Hair follicular keratinocyte (primary cell): Measurements from ENCODE around the gene NECAP2. TPM values are rescaled to one million over a fixed set of nuclear protein-coding genes. Genes with fewer than 3 reads are reported as not detected.

Experiments used
- total RNA-seq: library from RNA; depleted of rRNA; stranded (reverse); fragments of >200 nt; gene quantifications from 2 replicates; pipeline ENCODE4 v1.2.3, GENCODE V29; 2015

The NECAP2 gene, protein sequence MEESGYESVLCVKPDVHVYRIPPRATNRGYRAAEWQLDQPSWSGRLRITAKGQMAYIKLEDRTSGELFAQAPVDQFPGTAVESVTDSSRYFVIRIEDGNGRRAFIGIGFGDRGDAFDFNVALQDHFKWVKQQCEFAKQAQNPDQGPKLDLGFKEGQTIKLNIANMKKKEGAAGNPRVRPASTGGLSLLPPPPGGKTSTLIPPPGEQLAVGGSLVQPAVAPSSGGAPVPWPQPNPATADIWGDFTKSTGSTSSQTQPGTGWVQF
- total RNA-seq, result 73.7 and 86.0 TPM in 2 replicates

DNA sequence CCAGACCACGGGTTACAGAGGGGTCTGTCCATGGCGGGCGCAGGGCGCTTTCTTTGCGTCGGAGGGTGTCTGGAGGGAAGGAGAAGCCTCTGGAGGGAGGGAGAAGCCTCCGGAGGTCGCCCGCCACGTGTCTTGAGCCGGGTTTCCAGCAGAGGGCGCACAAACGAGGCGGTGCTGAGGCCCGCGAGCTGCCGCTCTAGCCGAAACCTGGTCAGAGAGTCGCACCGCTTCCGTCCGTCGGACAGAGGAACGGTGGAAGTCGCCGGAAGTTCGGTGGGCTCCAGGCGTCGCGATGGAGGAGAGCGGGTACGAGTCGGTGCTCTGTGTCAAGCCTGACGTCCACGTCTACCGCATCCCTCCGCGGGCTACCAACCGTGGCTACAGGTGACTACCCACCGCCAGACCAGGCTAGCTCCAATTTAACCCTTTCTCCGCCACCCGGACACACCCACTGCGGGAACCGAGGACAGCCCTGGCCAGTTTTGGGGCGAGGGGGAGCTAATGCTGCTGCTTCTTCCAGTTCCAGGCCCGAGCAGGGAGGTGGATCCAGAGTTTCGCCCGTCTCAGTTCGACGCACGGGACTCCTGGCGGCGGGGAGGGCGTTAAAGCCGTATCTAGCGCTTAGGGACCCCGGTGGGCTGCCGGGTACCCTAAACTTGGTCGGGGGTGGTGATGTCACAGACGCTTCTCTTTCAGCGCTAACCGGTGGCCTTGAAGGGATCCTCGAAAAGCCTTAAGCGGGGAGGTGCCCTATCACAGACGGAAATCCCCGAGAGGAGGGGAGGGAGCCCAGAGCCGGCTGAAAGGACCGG is at the start of gene NECAP2:
NECAP2 (plus strand) TSS at position 255 of the 812 bp plus-strand sequence; CDS start at position 293, 38 bp downstream.

DNA sequence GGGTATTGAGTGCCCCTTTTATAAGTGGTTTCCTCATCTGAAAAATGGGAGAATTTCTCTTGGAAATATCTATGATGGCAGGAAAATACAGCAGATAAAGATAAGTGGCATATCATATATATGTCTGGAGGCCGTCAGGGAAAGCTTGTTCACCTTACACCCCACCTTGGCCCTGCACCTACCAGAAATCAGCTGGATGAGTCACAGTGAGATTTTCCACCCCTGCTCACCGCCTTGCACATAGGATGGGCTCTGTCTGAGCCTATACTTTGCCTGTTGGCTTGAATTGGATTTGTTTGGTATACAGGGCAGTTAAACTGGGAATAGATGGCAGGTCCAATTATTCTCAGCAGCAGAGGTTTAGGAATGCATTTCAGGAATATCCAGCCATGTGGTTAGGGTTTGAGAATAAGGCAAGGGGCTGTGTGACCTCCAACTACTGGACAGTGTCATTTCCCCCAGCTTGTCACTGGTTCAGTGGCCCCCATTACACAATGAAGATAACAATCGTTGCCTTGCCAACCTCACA is 3.5 kb upstream of the NECAP2 start, which contains the start of gene SPATA21:
SPATA21 (minus strand) TSS at position 479 of the 529 bp plus-strand sequence. CDS start 6,053 bp downstream, outside the sequence.

Other genes with a start within 250 kb of the NECAP2 start
- 3.3 and 4.9 TPM in 2 replicates for gene ARHGEF19, start 228.1 kb upstream of the NECAP2 start, total RNA-seq
- gene CPLANE2, start 203.5 kb upstream of the NECAP2 start, total RNA-seq, result 4.7 and 7.7 TPM in 2 replicates
- gene FBXO42, start 88.2 kb upstream of the NECAP2 start, total RNA-seq, result 9.8 and 12.2 TPM in 2 replicates
- 56.5 and 68.5 TPM in 2 replicates for gene SZRD1, start 73.5 kb upstream of the NECAP2 start, total RNA-seq
- not detected in 2 replicates for gene SPATA21, start 3.3 kb upstream of the NECAP2 start, total RNA-seq
- gene RNU1-1, start 73.6 kb downstream of the NECAP2 start, total RNA-seq, result under 0.01 TPM in 2 replicates
- gene NBPF1, start 172.8 kb downstream of the NECAP2 start, total RNA-seq, result 5.2 and 6.2 TPM in 2 replicates
- gene RNU1-3, start 226.2 kb downstream of the NECAP2 start, total RNA-seq, result under 0.01 TPM in 2 replicates